ENCODE measurements around the gene HOXB3.
A peak's percentile ranks its signal among the peaks of the same experiment; 100 is the strongest.

The HOXB3 gene

GRCh38 chr17:48575673-48576478 is 14.2 kb downstream of the HOXB3 start:
- no peak overlapping the region for H3K4me3 ChIP-seq
- H3K9me3 ChIP-seq (ENCODE audit: low read depth, low read length) = no peaks in the 10 kb centered on the region
- H3K36me3 ChIP-seq (ENCODE audit: insufficient read depth, low read length) = peaks cover 9% of the 10 kb centered on the region; the same call in 1 of the 2 replicates
- DNase-seq (ENCODE audit: low read depth, low spot score) = no peak
- H3K27ac ChIP-seq = no peak overlapping the region
- no peak overlapping the region for H3K9ac ChIP-seq (ENCODE audit: insufficient read length)
- TF ChIP-seq POLR2AphosphoS5 (IDR thresholded peaks at IDR 0.05; ENCODE audit: borderline replicate concordance, low read depth, low read length) = no peak
- TF ChIP-seq FOXP2 (optimal IDR thresholded peaks at IDR 0.05; ENCODE audit: control extremely low read depth, extremely low read length, insufficient read depth) = no peak
- TF ChIP-seq EZH2 (IDR thresholded peaks at IDR 0.05) = no peak

DNA sequence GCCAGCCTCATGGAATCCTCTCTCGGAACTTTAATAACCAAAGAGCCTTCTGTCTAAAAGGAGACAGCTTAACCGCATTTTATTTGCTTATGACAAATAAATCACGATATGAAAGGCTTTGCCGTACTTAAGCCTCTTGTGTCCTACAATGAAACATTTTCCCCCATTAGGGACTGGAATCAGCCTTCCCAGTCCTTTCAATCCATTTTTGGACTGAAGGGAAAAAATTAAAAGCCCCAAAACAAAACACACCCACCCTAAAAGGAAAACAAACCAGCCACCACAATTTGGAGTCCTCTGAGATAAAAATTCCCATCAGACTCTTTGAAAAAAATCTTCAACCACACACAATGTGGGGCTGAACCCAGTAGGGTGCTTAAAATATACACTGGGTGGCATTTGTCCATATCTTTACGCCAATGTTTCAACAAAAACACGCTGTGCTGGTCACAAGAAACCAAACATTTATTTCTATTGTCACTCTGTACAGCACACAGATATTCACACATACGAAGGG is 14.9 kb downstream of the HOXB3 start:
- Histone ChIP-seq H3K9me3 (ENCODE audit: low read depth, low read length) (no peaks in the 10 kb centered on the region), H3K27ac (peak overlapping the region; percentile 11; the same call in 1 of the 2 replicates), H3K9ac (ENCODE audit: insufficient read length) (peak overlapping the region; percentile 23), H3K36me3 (ENCODE audit: insufficient read depth, low read length) (peaks cover 9% of the 10 kb centered on the region; the same call in 1 of the 2 replicates), H3K4me3 (no peak overlapping the region)
- no peak for TF ChIP-seq FOXP2 (optimal IDR thresholded peaks at IDR 0.05; ENCODE audit: control extremely low read depth, extremely low read length, insufficient read depth)
- no peak for TF ChIP-seq EZH2 (IDR thresholded peaks at IDR 0.05)
- DNase-seq (ENCODE audit: low read depth, low spot score) = no peak

DNA sequence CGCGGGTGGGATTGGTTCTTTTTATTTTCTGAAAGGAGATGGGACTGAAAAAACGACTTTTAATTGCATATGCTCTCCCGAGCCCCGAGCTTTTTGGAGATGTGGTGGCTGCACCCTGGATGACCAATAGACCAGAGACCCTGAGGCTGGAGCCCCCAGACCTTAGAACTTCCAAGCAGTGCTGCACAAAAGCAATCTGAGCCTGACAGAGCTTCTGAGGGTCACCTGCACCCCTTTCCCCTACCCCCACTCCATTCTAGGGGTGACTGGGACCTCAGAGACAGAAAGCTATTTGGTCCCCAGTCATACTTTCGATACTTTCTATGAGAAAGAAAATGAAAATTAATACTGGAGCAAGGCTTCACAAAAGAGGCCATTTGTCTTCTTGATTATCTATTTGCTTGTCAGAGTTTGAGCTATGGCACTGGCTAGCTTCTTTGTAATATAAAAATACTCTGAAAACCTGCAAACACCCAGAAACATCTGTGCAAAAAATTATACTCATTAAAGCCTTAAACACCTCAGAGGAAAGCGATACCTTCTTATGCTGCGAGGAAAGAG is 15.5 kb downstream of the HOXB3 start:
- no peaks in the 10 kb centered on the region for H3K9me3 ChIP-seq (ENCODE audit: low read depth, low read length)
- H3K4me3 ChIP-seq = no peak overlapping the region
- H3K27ac ChIP-seq = peak overlapping the region; percentile 11; the same call in 1 of the 2 replicates
- no peak overlapping the region for H3K9ac ChIP-seq (ENCODE audit: insufficient read length)
- no peak for TF ChIP-seq POLR2AphosphoS5 (IDR thresholded peaks at IDR 0.05; ENCODE audit: borderline replicate concordance, low read depth, low read length)
- TF ChIP-seq EZH2 (IDR thresholded peaks at IDR 0.05) = no peak
- TF ChIP-seq FOXP2 (optimal IDR thresholded peaks at IDR 0.05; ENCODE audit: control extremely low read depth, extremely low read length, insufficient read depth) = no peak
- no peak for DNase-seq (ENCODE audit: low read depth, low spot score)
- peaks cover 9% of the 10 kb centered on the region; the same call in 1 of the 2 replicates for H3K36me3 ChIP-seq (ENCODE audit: insufficient read depth, low read length)

GRCh38 chr17:48571826-48572417 is 18.1 kb downstream of the HOXB3 start:
- no peaks in the 10 kb centered on the region for H3K9me3 ChIP-seq (ENCODE audit: low read depth, low read length)
- H3K4me3 ChIP-seq = no peak overlapping the region
- peaks cover 9% of the 10 kb centered on the region; the same call in 1 of the 2 replicates for H3K36me3 ChIP-seq (ENCODE audit: insufficient read depth, low read length)
- no peak overlapping the region for H3K9ac ChIP-seq (ENCODE audit: insufficient read length)
- DNase-seq (ENCODE audit: low read depth, low spot score) = no peak
- no peak overlapping the region for H3K27ac ChIP-seq
- no peak for TF ChIP-seq FOXP2 (optimal IDR thresholded peaks at IDR 0.05; ENCODE audit: control extremely low read depth, extremely low read length, insufficient read depth)

DNA sequence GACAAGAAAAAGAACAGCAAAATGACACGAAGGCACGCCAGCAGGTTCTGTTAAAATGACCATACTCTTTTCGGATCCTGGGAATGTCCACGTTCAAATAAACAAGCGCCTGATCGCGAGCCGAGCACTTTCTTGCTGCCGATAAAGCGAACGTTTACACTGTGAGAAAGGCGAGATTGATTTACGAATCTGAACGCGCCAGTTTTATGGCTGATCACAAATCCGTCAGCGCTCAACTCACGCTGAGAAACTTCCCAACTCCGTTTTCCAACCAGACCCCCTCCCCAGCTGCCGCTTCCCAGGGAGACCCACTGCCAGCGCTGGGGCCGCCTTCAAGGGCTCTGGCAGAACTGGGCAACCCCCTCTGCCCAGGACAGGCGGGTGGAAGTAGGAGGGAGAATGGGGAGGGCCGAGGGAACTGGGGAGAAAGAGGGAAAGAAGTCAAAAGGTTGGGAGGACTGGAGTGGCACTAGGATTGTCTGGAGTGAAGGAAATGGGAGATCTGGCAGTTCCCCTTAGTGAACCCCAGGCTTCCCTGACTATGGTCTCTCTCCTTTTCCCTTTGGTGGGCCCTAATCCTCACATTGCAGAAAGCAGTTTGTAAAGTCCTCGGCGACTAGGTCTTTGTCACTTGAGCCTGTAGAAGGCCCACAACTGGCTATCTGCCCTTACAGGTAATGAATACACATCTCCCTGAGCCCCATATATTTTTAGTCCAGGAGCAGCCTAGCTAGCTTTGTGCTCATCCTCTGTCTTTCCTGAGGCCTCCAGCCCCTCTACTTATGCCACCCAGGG is 18.8 kb downstream of the HOXB3 start:
- TF ChIP-seq FOXP2 (optimal IDR thresholded peaks at IDR 0.05; ENCODE audit: control extremely low read depth, extremely low read length, insufficient read depth) = no peak
- TF ChIP-seq EZH2 (IDR thresholded peaks at IDR 0.05) = no peak
- TF ChIP-seq POLR2AphosphoS5 (IDR thresholded peaks at IDR 0.05; ENCODE audit: borderline replicate concordance, low read depth, low read length) = no peak
- no peak overlapping the region for H3K27ac ChIP-seq
- peaks cover 8% of the 10 kb centered on the region; the same call in 1 of the 2 replicates for H3K36me3 ChIP-seq (ENCODE audit: insufficient read depth, low read length)
- no peak overlapping the region for H3K9ac ChIP-seq (ENCODE audit: insufficient read length)
- H3K9me3 ChIP-seq (ENCODE audit: low read depth, low read length) = no peaks in the 10 kb centered on the region
- H3K4me3 ChIP-seq = no peak overlapping the region
- DNase-seq (ENCODE audit: low read depth, low spot score) = no peak

DNA sequence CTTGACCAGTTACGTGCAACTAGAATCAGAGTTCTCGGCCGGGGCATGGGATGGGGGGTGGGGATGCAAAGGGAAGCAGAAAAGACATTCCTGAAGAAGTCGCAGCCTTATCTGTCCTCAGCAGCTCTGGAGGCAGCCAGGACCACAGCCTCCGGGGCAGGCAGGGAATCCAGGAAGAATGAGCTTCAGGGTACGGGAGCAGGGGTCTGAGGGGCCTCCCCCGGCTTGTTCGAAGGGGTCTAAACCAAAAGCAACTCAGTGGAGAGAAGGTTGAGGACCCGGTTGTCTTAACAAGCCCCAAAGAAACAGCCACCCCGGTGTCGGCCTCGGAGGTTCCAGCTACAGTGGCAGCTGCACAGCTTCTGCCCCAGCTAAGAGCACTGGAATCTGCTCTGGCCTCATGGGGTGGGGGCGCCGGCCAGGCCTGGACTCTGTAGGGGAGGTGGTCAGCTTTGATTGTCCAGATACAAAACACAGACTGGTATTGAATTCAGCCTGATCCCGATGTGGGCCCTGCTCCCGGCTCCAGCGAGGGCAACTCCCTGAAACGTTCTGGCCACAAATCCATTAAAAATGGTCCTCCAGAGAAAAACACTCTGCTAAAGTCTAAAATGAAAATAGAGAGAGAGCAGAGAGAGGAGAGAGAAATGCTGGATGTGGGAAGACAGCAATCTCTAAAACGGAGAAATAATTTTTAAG is 19.6 kb downstream of the HOXB3 start:
- Histone ChIP-seq H3K36me3 (ENCODE audit: insufficient read depth, low read length) (peaks cover 2% of the 10 kb centered on the region; the same call in 1 of the 2 replicates), H3K27ac (no peak overlapping the region), H3K9me3 (ENCODE audit: low read depth, low read length) (no peaks in the 10 kb centered on the region), H3K9ac (ENCODE audit: insufficient read length) (no peak overlapping the region), H3K4me3 (no peak overlapping the region)
- no peak for DNase-seq (ENCODE audit: low read depth, low spot score)
- TF ChIP-seq EZH2 (IDR thresholded peaks at IDR 0.05) = no peak
- no peak for TF ChIP-seq POLR2AphosphoS5 (IDR thresholded peaks at IDR 0.05; ENCODE audit: borderline replicate concordance, low read depth, low read length)
- no peak for TF ChIP-seq FOXP2 (optimal IDR thresholded peaks at IDR 0.05; ENCODE audit: control extremely low read depth, extremely low read length, insufficient read depth)

- DNase-seq (ENCODE audit: low read depth, low spot score) = no peak
- no peak for TF ChIP-seq FOXP2 (optimal IDR thresholded peaks at IDR 0.05; ENCODE audit: control extremely low read depth, extremely low read length, insufficient read depth)
- no peak for TF ChIP-seq EZH2 (IDR thresholded peaks at IDR 0.05)
- no peak for TF ChIP-seq POLR2AphosphoS5 (IDR thresholded peaks at IDR 0.05; ENCODE audit: borderline replicate concordance, low read depth, low read length)
- no peak overlapping the region for H3K9ac ChIP-seq (ENCODE audit: insufficient read length)
These were observed 20.2 kb downstream of the HOXB3 start for GRCh38 chr17:48569674-48570324.

More at GRCh38 chr17:48569674-48570324, 20.2 kb downstream of the HOXB3 start:
- peaks cover 2% of the 10 kb centered on the region; the same call in 1 of the 2 replicates for H3K36me3 ChIP-seq (ENCODE audit: insufficient read depth, low read length)
- no peak overlapping the region for H3K27ac ChIP-seq
- H3K9me3 ChIP-seq (ENCODE audit: low read depth, low read length) = no peaks in the 10 kb centered on the region
- no peak overlapping the region for H3K4me3 ChIP-seq

Measured in SK-N-MC (cell line).